T-helper 1 cell treated with Interleukin-12 subunit alpha and Interleukin-12 subunit beta and Interleukin-4 antibody, amounts not matched to agents 30 ng/mL and 1 ng/mL, for 36 hours (primary cell): Measurements from ENCODE around the gene XPNPEP2. TPM values are rescaled to one million over a fixed set of nuclear protein-coding genes. Genes with fewer than 3 reads are reported as not detected.

Experiments
- intact Hi-C: fragments of 100-400 bp; cut with micrococcal nuclease; formaldehyde crosslinking; loops from one replicate; pipeline ENCODE4 v1.15.1; 2024
- total RNA-seq: library from RNA; stranded (reverse); gene quantifications from 2 replicates; pipeline ENCODE4 v1.2.3, GENCODE V29; 2022

Gene XPNPEP2
- total RNA-seq, 1 donor from 2014 or later = 0.88 TPM

DNA sequence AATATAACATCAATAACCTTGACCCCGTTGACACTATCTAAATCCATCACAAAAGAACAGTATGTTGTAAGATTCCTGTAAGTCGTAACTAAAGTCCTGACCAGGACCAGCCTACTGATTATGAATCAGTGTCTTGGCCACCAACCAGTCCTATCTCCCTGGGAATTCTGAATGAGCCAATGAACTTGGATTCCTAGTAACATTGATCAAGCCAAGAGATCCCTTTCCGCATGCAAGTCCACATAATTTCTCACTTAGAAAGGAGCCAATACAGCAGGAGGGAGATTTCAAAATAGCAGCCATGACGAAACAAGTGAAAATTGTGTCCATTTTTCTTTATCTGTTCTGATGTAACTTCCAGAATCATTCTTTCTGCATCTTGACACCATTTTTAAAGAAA, 9.5 kb downstream of the XPNPEP2 start:
- intact Hi-C loops = no loop called here

DNA sequence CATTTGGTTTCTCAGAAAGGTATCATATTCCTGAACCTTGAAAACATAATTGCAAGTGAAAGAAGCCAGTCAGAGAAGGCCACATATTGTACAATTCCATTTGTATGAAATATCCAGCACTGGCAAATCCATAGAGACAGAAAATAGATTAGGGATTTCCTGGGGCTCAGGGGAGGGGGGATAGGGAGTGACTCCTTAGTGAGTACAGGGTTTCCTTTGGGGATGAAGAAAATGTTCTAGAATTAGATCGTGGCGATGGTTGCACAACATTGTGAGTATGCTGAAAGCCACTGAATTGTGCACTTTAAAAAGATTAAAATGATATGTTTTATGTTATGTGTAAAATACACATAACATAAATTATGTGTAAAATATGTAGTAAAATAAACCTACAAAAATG, 10.3 kb downstream of the XPNPEP2 start:
- intact Hi-C loops = no loop called here

DNA sequence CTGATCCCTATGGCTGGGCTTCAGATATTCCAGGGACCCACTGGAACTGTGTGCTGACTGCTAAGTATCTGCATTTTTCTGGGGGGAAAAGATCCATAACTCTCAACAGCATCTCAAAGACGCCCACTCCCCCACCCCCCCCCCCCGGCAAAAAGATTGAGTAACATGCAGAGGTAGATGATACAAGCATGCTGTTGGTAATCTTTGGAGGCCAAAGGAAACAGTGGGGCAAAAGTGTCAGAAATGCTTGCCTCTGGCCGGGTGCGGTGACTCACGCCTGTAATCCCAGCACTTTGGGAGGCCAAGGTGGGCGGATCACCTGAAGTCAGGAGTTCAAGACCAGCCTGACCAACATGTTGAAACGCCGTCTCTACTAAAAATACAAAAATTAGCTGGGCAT, 12.2 kb downstream of the XPNPEP2 start:
- intact Hi-C loops = no loop called here

DNA sequence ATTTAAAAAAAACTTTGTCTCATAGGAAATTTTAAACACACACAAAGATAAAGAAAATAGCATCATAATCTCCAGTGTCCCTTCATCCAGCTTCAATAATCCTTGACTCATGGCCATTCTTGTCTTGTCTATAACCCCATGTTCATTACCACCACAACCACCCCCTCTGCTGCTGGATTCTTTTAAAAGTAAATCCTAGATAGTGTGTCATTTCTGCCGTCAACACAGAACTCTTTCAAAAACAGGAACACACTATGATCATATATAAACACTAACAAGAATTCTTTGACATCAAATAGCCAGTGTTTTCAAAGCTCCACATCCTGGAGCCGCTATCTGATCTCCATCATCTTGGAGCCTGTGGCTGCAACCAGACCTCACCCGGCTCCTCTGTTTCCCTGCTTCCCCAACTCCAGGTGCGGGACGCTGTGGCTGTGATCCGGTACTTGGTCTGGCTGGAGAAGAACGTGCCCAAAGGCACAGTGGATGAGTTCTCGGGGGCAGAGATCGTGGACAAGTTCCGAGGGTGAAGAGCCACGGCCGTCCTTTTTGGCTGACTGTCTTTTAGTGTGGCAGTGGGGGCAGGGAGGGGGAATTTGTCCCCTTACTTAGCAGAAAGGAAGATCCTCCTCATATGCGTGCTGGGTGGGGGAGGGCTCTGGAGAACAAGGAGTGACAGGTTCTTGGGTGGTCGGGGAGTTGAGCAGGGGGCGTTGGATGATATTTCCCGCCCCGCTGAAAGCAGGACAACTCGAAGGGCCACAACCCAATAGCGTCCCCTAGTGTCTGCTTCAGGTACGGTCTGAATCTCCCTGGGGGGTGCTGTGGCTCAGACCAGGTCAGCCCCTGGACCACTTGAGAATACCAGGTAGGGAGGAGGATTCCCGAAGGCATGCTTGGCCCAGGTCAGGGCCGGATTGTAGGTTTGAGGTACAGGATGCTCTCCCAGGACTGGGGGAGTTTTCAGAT, 15.6 kb downstream of the XPNPEP2 start:
- intact Hi-C loops = loop anchor here (1.0 to 5.0 kb wide), 3 partner anchors 9 to 147 kb away; no protein-coding TSS in a partner anchor

DNA sequence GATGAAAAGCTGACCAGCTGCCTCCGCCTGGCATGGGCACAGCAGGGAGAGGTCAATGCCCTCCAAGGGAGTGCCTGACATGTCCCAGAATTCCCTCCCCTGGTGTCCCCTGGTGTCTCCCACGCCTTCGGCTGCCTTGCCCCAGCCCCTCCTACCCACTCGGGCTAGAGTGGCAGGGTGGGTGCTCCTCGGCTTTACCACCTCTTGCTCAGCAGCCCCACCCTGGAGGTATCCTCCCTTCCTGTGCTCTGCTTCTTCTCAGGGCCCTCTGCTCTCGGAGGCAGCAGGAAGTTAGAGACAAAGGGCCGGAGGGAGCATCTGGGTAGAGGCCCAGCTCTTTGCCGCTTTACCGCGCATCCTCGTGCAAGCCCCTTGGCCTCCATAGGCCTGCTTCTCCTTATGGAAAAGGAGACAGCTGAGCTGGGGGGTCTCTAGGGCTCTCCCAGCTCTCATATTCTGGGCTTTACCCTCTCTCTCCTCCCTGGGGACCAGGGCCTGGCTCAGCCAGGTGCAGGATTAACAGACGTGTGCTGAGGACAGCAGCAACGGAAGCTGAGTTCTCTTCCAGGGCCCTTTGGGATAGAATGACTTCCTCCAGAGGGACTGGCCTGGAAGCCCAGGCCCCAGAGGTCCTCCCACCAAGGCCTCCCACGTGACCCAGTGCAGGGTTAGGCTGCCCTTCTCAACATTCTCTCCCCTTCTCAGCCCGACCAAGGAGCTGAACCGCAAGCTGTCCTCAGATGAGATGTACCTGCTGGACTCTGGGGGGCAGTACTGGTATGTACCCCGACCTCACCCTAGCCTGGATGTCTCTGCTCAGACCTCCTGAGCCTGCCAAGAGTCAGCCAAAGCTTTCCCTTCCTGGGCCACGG, 17.2 kb downstream of the XPNPEP2 start:
- intact Hi-C loops = loop anchor here (2.0 to 5.0 kb wide), 2 partner anchors 119 to 149 kb away; no protein-coding TSS in a partner anchor

DNA sequence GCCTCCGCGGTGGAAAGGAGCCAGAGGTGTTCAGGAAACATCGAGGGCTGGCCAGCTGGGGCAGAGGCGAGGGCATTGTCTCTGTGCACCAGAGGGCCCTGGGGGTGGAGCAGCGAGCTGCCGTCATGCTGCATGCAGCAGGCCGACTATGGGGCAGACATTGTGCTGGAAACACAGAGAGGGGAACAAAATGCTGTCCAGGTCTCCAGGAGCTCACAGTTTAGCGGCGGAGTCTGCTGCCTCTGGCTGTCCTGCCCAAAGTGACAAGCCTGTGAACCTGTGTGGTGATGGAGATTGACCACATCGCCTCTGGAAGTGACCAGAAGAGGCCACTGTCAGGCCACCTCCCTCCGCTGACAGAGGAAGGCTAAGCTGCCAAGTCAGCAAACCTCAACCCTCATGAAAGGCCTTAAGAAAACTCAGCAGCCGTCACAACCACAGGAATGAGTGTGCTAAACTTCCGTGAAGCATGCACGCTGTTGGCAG, 20.8 kb downstream of the XPNPEP2 start:
- intact Hi-C loops = loop anchor here (1.0 to 5.0 kb wide), 4 partner anchors 10 to 152 kb away; no protein-coding TSS in a partner anchor

DNA sequence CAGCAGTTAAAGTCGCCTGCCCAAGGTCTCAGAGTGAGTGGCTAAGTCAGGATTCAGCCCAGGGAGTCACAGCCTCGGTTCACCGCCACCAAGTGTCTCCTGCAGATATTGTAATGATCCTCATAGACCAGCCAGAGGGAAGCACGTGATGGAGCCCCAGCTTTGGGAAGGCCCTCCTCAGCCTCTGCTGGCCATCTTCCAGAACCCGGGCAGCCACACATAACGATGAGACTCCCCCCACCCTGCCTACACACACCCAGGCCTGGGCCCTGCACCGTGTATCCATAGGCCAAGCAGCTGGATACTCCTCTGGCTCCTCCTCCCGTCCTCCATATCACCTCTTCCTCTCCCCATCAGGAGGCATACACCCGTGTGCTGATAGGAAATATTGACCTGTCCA, 21.4 kb downstream of the XPNPEP2 start:
- intact Hi-C loops = no loop called here

DNA sequence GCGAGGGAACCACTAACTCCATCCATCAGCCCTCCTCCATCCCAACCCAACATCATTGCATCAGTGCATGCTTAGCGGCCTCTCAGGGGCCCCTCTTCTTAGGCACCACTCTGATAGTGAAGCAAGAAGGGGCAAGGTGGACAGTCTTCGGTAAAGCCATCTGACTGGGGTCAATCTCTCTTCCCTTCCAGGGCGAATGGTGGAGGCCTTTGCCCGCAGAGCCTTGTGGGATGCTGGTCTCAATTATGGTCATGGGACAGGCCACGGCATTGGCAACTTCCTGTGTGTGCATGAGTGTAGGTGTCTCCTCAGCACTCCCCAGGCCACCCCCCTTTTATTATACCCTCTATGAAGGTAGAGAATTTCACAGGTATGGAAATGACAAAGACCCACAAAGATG, 22.2 kb downstream of the XPNPEP2 start:
- intact Hi-C loops = no loop called here

DNA sequence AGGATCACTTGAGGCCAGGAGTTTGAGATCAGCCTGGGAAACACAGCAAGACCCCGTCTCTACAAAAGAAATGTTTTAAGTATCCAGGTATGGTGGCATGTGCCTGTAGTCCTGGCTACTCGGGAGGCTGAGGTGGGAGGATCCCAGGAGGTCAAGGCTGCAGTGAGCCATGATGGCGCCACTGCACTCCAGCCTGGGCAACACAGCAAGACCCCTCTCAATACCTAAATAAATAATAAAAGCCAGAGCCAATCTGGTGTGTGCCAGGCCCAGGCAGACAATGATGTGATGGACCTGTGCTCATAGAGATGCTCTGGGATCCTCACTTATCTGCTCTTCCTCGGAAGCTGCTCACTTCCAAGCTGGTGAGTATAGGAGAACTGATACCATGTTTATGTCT, 22.8 kb downstream of the XPNPEP2 start:
- intact Hi-C loops = no loop called here

DNA sequence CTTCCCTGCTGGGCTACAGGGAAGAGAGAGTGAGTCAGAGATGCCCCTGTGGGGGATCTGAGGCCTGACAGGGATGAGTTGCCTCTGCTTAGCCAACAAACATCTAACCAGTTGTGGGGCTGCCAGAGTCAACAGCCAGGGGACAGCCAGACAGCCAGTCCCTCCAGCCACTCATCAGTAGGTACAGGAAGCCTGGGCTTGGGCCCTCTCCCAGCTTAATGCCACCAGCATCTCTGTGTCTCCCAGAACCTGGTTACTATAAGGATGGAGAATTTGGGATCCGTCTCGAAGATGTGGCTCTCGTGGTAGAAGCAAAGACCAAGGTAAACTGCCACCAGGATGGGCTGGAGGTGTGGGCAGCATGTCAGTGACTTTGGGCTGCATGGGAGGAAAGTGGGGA, 23.7 kb downstream of the XPNPEP2 start:
- intact Hi-C loops = no loop called here

DNA sequence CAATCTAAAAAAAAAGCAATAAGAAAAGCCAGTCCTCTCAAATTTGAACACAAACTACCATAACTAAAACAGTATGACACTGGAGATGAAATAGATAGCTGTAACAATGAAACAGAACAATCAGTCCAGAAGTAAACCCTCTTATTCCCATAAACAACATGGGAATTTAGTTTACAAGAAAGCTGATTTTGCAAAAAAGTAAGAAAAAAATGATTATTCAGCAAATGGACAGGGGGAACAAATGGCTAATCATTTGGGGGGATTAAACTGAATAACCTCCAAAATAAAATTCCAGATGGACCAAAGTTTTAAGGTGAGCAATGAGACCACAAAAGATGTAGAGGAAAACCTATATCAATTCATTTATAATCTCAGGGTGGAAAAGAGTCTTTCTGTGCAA, 24.9 kb downstream of the XPNPEP2 start:
- intact Hi-C loops = no loop called here

DNA sequence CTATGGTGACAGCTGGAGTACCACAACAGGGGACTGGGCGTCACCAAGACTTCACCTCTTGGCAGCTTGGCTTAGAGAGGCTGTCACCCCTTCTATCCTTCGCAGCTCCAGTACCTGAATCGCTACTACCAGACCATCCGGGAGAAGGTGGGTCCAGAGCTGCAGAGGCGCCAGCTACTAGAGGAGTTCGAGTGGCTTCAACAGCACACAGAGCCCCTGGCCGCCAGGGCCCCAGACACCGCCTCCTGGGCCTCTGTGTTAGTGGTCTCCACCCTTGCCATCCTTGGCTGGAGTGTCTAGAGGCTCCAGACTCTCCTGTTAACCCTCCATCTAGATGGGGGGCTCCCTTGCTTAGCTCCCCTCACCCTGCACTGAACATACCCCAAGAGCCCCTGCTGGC, 29.4 kb downstream of the XPNPEP2 start:
- intact Hi-C loops = no loop called here

DNA sequence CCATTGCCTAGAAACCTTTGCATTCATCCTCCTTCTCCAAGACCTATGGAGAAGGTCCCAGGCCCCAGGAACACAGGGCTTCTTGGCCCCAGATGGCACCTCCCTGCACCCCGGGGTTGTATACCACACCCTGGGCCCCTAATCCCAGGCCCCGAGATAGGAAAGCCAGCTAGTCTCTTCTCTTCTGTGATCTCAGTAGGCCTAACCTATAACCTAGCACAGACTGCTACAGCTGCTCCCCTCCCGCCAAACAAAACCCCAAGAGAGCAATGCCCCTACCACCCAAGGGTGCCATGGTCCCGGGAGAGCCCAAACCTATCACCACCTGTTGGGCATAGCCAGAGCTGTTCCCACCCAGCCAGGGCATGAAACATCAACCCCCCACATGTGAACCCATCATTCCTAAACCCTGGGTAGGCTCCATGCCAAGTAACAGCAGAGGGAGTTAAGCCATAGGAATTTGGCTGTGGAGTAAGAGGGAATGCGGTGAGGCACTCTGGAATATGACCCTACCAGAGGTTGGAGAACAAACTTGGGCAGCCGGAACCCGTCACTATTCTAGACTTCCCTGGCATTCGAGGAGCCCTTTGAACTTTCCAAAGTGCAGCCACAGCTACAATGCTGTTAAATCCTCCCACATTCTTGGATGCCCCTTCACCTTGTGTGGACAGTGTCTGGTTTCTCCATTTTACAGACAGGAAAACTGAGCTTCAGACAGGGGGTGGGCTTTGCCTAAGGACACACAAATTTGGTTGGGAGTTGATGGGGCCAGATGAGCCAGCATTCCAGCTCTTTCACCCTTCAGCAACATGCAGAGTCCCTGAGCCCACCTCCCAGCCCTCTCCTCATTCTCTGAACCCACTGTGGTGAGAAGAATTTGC, 30.0 kb downstream of the XPNPEP2 start:
- intact Hi-C loops = loop anchor here (1.0 kb wide), 3 partner anchors 8 to 12 kb away; no protein-coding TSS in a partner anchor

DNA sequence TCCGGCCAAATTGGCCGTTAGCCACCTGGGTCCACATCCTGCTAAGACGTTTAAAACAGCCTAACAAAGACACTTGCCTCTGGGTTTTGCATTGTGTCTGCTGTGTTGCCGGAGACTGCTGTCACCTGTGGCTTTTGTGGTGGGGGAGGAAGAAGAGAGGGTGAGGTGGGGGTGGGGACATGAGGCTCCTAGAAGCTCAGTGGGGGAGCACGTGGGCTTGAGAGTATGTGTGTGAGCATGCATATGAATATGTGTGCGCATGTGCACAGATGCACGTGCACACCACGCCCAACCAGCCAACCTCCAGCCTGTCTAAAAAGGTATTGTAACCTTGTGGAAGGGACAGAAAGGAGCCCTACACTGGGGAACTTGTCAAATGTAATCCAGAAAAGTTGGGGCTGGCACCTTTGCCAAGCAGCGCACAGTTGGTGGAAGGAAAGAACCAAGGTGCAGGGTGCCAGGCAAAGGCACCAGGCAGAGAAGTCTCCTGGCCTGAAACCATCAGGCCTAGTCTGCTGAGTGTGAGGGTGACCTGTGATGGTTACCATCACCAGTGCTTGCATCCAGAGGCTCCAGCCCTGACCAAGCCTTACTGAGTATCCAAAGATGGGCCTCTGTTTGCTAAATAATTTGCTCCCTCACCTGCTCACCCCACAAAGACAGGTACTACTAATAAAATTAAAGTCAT, 30.8 kb downstream of the XPNPEP2 start:
- intact Hi-C loops = loop anchor here (1.0 kb wide), 3 partner anchors 8 to 12 kb away; no protein-coding TSS in a partner anchor

DNA sequence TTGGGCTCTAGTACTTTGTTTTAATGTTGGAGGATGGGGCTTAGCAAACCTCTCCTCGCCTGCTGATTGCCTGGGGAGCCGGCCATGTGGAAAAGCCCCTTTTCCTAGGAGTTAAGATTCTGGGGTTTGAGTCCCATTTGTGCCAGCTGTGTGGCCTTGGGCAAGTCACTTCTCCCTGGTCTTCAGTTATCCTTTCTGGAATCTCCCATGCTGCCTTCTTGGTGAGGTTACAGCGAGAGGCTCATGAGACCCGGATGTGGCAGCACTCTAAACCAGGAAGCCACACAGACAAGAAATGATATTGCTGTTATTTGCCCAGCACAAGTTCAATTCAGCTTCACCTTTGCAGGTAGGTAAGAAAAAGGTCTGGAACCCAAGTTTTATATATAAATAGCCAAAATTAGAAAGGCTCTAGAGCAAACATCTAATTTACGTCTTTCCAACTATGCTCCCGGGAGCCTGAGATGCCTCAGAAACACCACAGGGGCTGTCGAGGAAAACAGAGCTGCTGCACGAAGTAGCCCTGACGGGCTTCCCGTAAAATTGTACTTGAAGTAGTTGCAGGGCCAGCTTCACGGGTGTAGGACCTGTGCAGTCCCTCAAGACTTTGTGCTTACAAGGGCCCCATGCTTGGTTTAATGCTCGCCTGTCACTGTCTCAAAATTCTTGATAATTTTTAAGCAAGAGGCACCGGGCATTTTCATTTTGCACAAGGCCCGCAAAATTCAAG, 32.7 kb downstream of the XPNPEP2 start:
- intact Hi-C loops = no loop called here

DNA sequence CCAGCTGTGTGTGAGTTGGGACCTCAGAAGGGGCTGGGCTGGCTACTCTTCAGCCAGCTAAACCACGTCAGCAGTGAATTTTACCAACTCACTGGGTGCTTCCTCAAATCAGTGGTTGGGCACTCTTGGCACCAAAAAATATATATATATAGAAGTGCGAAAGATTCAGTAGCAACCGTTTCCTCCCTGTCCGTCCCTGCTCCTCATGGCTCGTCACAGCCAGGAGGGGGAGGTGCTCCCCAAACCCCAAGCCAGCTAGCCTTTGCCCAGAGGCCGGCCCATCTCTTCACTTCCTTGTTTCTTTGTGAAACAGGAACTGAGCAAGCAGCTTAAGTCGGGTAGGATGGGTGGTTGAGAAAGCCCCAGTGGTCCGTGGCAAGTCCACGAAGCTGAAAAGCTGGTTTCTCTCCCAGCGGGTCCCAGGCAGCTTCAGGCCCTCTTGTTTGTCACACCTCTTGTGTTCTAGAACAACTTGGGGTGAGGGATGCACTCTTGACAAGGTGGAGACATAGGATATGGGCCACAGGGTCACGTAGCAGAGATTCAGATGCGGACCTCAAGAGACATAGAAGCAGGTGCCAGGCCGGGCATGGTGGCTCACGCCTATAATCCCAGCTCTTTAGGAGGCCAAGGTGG, 34.1 kb downstream of the XPNPEP2 start:
- intact Hi-C loops = loop anchor here (1.0 kb wide), 1 partner anchor 8 kb away; no protein-coding TSS in a partner anchor

DNA sequence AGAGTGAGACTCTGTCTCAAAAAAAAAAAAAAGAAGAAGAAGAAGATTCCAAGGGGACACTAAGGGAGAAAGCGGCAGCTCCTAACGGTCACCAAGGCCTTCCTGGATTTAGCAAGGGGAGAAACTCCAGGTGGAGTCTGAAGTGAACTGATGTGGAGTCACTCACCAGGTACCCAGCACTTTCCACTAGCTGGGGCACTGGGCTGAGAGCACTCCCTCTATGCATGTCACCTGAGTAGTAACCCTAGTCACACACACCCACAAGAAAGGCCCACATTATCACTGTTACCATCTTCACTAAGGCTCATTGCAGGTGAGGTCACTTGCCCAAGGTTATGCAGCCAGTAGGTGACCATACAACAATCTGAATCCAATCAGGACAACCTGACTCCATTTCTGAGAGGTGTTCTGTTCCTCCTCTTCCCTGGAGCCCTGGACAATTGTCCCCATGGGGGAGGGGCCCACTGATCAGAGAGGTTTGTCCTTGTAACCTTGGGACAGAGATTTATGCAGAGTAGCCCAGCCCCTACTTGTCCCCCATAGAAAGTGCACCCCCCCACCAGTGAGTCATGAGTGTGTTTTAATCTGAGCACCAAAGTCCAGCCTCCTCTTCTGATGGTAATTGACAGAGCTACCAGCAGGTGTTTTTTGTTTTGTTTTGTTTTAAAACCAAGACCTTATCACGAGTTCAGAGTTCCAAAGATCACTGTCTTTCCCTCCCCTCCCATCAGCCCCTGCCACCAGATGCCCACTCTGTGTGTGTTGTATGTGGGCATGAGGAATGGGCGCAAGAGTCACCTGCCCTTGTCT, 35.1 kb downstream of the XPNPEP2 start:
- intact Hi-C loops = loop anchor here (1.0 kb wide), 1 partner anchor 7 kb away; no protein-coding TSS in a partner anchor
